ENCODE data around the gene MFAP5.

Gene MFAP5
- 0 to 0.25 (median 0.08) reads per million in 18 experiments for total RNA-seq

GRCh38 chr12:8662593-8662992 lies at the start of gene MFAP5:
Gene MFAP5, minus strand, starts transcription at chr12:8662826. Its CDS starts 722 bp downstream, at chr12:8662104.
- no peak for DNase-seq

- peak in 1 of 2 donors; percentile 20 for DNase-seq
These were observed 46.7 kb upstream of the MFAP5 start for GRCh38 chr12:8709124-8709830.

GRCh38 chr12:8702159-8702558 lies 39.5 kb upstream of the MFAP5 start:
- no peak for DNase-seq

GRCh38 chr12:8701046-8701660 lies 38.5 kb upstream of the MFAP5 start:
- no peak for DNase-seq

GRCh38 chr12:8699714-8700113 lies 37.1 kb upstream of the MFAP5 start:
- DNase-seq: peak in 1 of 2 donors; percentile 8

- DNase-seq: no peak
These were observed 36.3 kb upstream of the MFAP5 start for GRCh38 chr12:8698879-8699278.

- peak; percentile 24 to 44 for DNase-seq
These were observed 35.7 kb upstream of the MFAP5 start for GRCh38 chr12:8698132-8698851.

GRCh38 chr12:8697476-8698131 lies 35.0 kb upstream of the MFAP5 start, which contains the start of gene RIMKLB:
Gene RIMKLB, plus strand, starts transcription at chr12:8697991. Its CDS starts 15,876 bp downstream, at chr12:8713867.
- DNase-seq: peak; percentile 77 to 88

- peak; percentile 21 to 27 for DNase-seq
These were observed 34.5 kb upstream of the MFAP5 start for GRCh38 chr12:8697120-8697475.

GRCh38 chr12:8696442-8697090 lies 33.9 kb upstream of the MFAP5 start:
- DNase-seq: no peak

- no peak for DNase-seq
These were observed 32.5 kb upstream of the MFAP5 start for GRCh38 chr12:8695116-8695515.

GRCh38 chr12:8692573-8692972 lies 29.9 kb upstream of the MFAP5 start:
- peak in 1 of 2 donors; percentile 37 for DNase-seq

- no peak for DNase-seq
These were observed 27.1 kb upstream of the MFAP5 start for GRCh38 chr12:8689681-8690080.

- peak; percentile 54 to 60 for DNase-seq
These were observed 25.4 kb upstream of the MFAP5 start for GRCh38 chr12:8687846-8688601.

- DNase-seq: peak in 1 of 2 donors; percentile 28
These were observed 22.4 kb upstream of the MFAP5 start for GRCh38 chr12:8685051-8685450.

- no peak for DNase-seq
These were observed 18.7 kb upstream of the MFAP5 start for GRCh38 chr12:8681129-8681884.

GRCh38 chr12:8680533-8680932 lies 17.9 kb upstream of the MFAP5 start:
- DNase-seq: no peak

- no peak for DNase-seq
These were observed 16.1 kb upstream of the MFAP5 start for GRCh38 chr12:8678661-8679111.

- no peak for DNase-seq
These were observed 14.7 kb upstream of the MFAP5 start for GRCh38 chr12:8677362-8677761.

- DNase-seq: no peak
These were observed 14.0 kb upstream of the MFAP5 start for GRCh38 chr12:8676651-8677050.

- DNase-seq: peak; percentile 24 to 86
These were observed 13.0 kb upstream of the MFAP5 start for GRCh38 chr12:8675591-8676036.

All from inflammatory macrophage (primary cell).